HG02943 (cell line): Measurements from ENCODE around the gene ICAM5.

Experiments used
- ATAC-seq: cut with Tn5 transposase; IDR thresholded peaks from one replicate; pipeline ENCODE4 v1.9.1; 2021; ENCODE audit warnings: mild to moderate bottlenecking, low read depth, moderate library complexity; ENCODE audit not compliant: unreplicated experiment

The ICAM5 gene

GRCh38 chr19:10290876-10291553, 1.3 kb downstream of the ICAM5 start:
- no peak for ATAC-seq

- ATAC-seq: no peak
Observed at GRCh38 chr19:10291554-10292205, 1.9 kb downstream of the ICAM5 start.

- peak; percentile 43 for ATAC-seq
Observed at GRCh38 chr19:10292206-10292788, 2.5 kb downstream of the ICAM5 start.

- no peak for ATAC-seq
Observed at GRCh38 chr19:10292789-10293636, 3.3 kb downstream of the ICAM5 start.

GRCh38 chr19:10293637-10294367, 4.0 kb downstream of the ICAM5 start:
- no peak for ATAC-seq

- ATAC-seq: no peak
Observed at GRCh38 chr19:10294368-10294697, 4.6 kb downstream of the ICAM5 start.

- ATAC-seq: no peak
Observed at GRCh38 chr19:10295305-10295846, 5.6 kb downstream of the ICAM5 start.

- ATAC-seq: no peak
Observed at GRCh38 chr19:10295847-10296591, 6.3 kb downstream of the ICAM5 start.

GRCh38 chr19:10299545-10300458, 10.1 kb downstream of the ICAM5 start:
- ATAC-seq: no peak

- no peak for ATAC-seq
Observed at GRCh38 chr19:10305139-10305806, 15.5 kb downstream of the ICAM5 start.

GRCh38 chr19:10306327-10306726, 16.6 kb downstream of the ICAM5 start:
- ATAC-seq: no peak

GRCh38 chr19:10309423-10309822, 19.7 kb downstream of the ICAM5 start, which contains the start of gene ZGLP1:
TSS of gene ZGLP1 (minus strand) at chr19:10309815.
- ATAC-seq: no peak

- ATAC-seq: no peak
Observed at GRCh38 chr19:10315335-10316214, 25.8 kb downstream of the ICAM5 start, which contains the start of gene FDX2. TSS of gene FDX2 (minus strand) at chr19:10316015. CDS start at chr19:10315996, 19 bp downstream.

GRCh38 chr19:10316229-10317044, 26.7 kb downstream of the ICAM5 start:
- ATAC-seq: no peak

- no peak for ATAC-seq
Observed at GRCh38 chr19:10317045-10317856, 27.5 kb downstream of the ICAM5 start.
